ENCODE data around the gene ABITRAM. TPM values are rescaled to one million over a fixed set of nuclear protein-coding genes. Genes with fewer than 3 reads are reported as not detected.

Gene ABITRAM
- total RNA-seq, 6 donors from 2014 or later = 7.8 to 18.9 (median 10.5) TPM

- TF ChIP-seq POLR2AphosphoS5 (IDR thresholded peaks at IDR 0.05) (no peak), CTCF (IDR thresholded peaks at IDR 0.05) (no peak), EP300 (IDR thresholded peaks at IDR 0.05) (no peak), POLR2A (IDR thresholded peaks at IDR 0.05) (no peak)
Measured at GRCh38 chr9:108978205-108978604, 44.0 kb downstream of the ABITRAM start.

GRCh38 chr9:108980893-108981292, 46.7 kb downstream of the ABITRAM start:
- TF ChIP-seq POLR2AphosphoS5 (IDR thresholded peaks at IDR 0.05) = no peak
- TF ChIP-seq EP300 (IDR thresholded peaks at IDR 0.05) = no peak
- TF ChIP-seq CTCF (IDR thresholded peaks at IDR 0.05) = no peak
- no peak for TF ChIP-seq POLR2A (IDR thresholded peaks at IDR 0.05)
- Histone ChIP-seq H3K4me3 (no peak overlapping the region), H3K9me3 (no peaks in the 10 kb centered on the region), H3K36me3 (peaks cover 0 to 22% (median 0%) of the 10 kb centered on the region in 4 donors), H3K27ac (no peak overlapping the region), H3K27me3 (no peaks in the 10 kb centered on the region), H3K4me1 (no peaks in the 10 kb centered on the region)
- DNase-seq (peak in 1 of 2 donors; percentile 26), ATAC-seq (ENCODE audit: low FRiP score in 2 of 2) (no peak)
- WGBS, 2 donors = 98 to 100% methylated on average over 2 of the region's 2 CpGs

More at GRCh38 chr9:108978205-108978604, 44.0 kb downstream of the ABITRAM start:
- Histone ChIP-seq H3K4me1 (no peaks in the 10 kb centered on the region), H3K36me3 (peaks cover 0 to 19% (median 0%) of the 10 kb centered on the region in 4 donors), H3K27me3 (no peaks in the 10 kb centered on the region), H3K27ac (no peak overlapping the region), H3K4me3 (no peak overlapping the region), H3K9me3 (no peaks in the 10 kb centered on the region)
- DNase-seq (no peak), ATAC-seq (ENCODE audit: low FRiP score in 2 of 2) (no peak)
- WGBS, 2 donors = 52 to 56% methylated on average over 1 of the region's 1 CpG

- H3K27me3 ChIP-seq = no peaks in the 10 kb centered on the region
- no peak overlapping the region for H3K27ac ChIP-seq
- TF ChIP-seq EP300 (IDR thresholded peaks at IDR 0.05) (no peak), POLR2A (IDR thresholded peaks at IDR 0.05) (no peak), POLR2AphosphoS5 (IDR thresholded peaks at IDR 0.05) (no peak), CTCF (IDR thresholded peaks at IDR 0.05) (no peak)
- DNase-seq = no peak
- H3K36me3 ChIP-seq = peaks cover 0 to 29% (median 0%) of the 10 kb centered on the region in 4 donors
- no peak for ATAC-seq (ENCODE audit: low FRiP score in 2 of 2)
- no peaks in the 10 kb centered on the region for H3K9me3 ChIP-seq
- H3K4me3 ChIP-seq = no peak overlapping the region
- H3K4me1 ChIP-seq = no peaks in the 10 kb centered on the region
Measured at GRCh38 chr9:108983885-108984284, 49.7 kb downstream of the ABITRAM start.

Other genes with a start within 250 kb of the ABITRAM start
- under 1 TPM in 1 of 6 donors, not detected in 5; 0.30 TPM for gene ACTL7B, start 78.4 kb upstream of the ABITRAM start, total RNA-seq
- not detected for gene ACTL7A, start 72.1 kb upstream of the ABITRAM start, total RNA-seq
- gene ELP1, start 276 bp upstream of the ABITRAM start, total RNA-seq = 10 to 100 TPM; 11.3 to 55.4 (median 18.5) TPM
- gene CTNNAL1, start 79.1 kb downstream of the ABITRAM start, total RNA-seq = 10 to 100 TPM; 10.5 to 59.6 (median 25.9) TPM
- 100 to 1,000 TPM in 3 of 6 donors, 10 to 100 TPM in 3; 54.5 to 203 (median 88.7) TPM for gene TMEM245, start 185.5 kb downstream of the ABITRAM start, total RNA-seq
- gene FRRS1L, start 232.8 kb downstream of the ABITRAM start, total RNA-seq = under 1 TPM in 3 of 6 donors, not detected in 3; 0.06 to 0.13 (median 0.10) TPM